ENCODE data around the gene CSTF1.
A peak's percentile ranks its signal among the peaks of the same experiment; 100 is the strongest.
"Not testable (repeated sequence)": the region's sequence is repeated elsewhere in the genome, so short reads cannot be mapped to it uniquely, and the experiment has no call there.

CSTF1 gene

DNA sequence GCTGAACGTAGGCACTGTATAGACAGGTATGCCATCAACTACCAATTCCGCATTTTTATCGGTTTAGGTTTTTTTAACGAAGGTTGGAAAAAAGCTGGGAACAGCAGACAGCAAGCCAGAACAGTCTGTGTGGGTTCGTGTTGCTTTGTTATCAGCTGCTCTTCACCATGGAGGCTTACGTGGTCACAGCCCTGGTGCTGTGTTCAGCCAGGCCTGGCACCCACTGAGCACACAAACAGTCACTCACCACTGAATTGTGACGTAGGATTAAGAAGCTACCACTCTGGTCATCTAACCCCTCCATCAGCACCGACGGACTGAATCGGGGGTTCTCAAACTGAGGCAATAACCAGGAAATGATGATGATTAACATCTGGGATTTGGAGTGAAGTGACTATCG is 20.5 kb upstream of the CSTF1 start:
- no peak for DNase-seq

GRCh38 chr20:56372850-56373249 is 19.6 kb upstream of the CSTF1 start:
- DNase-seq: no peak

DNA sequence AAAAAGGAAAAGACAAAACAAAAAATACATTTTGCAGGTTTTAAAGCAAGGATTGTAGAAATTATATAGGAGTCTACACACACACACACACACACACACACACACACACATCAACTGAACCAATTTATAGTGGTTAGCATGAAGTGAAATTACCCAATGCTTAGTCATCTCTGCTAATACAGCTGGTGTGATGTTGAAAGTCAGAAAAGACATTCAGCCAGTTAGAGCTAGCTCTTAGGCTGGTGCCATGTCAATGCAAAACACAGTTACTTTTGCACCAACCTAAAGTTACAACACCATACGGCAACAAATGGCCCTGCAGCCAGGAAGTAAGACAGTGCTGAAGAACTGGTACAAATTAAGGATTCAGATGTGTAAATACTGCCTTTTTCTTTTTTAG is 18.5 kb upstream of the CSTF1 start:
- no peak for DNase-seq

DNA sequence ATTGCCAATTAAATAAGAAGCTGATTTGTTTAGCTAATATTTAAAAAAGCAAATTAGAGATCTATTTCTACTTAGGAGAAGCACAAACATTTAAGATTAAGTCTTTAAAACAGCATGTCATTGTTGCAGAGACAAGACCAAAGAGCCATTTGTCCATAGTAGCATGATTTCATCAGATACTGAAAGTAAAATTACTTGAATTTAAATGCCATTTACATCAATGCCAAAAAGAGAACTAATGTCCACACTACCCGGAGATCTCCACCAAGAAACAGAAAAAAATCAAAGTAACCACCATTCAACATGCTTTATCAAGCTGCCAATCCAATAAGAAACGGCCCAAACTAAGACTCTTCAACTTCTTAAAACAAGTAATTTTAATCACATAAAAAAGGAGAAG is 16.1 kb upstream of the CSTF1 start:
- no peak for DNase-seq

- no peak for DNase-seq
Observed at GRCh38 chr20:56378386-56378785, 14.1 kb upstream of the CSTF1 start.

- DNase-seq: no peak
Observed at GRCh38 chr20:56380375-56380774, 12.1 kb upstream of the CSTF1 start.

DNA sequence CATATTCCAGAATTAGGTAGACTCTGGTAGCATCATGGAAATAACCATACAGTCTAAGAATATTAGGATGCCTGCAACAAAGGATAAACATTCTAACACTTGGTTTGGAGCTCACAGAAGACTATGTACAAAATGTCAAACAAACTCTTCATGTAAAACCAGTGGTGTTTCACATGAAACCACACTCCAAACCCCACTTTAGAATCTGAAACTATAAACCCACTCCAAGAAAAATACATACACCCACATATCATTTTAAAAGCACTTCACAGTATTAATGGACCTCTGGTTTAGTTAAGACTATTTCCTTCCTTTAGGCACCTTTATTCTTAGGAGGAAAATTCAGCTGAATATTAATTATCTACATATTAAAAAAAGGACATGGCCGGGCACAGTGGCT is 10.9 kb upstream of the CSTF1 start:
- no peak for DNase-seq

DNA sequence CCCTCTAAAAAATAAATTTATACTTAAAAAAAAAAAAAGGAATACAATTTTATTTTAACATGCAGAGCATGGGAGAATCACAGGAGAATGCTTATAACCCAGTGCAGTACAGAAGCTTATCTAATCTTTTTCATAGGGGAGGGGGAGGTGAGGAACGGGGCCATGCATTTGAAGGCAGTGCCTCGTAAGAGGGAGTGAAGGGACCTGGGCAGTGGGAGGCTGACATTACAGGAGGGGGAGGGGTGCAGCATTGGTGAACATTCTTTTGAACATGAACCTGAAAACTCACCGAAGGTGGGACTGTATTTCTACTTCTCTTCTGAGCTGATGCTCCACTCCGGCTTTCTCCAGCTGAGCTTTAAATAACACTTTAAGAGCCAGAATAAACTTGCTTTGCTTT is 9.7 kb upstream of the CSTF1 start:
- no peak for DNase-seq

- no peak for DNase-seq
Observed at GRCh38 chr20:56383334-56383733, 9.1 kb upstream of the CSTF1 start.

- no peak for DNase-seq
Observed at GRCh38 chr20:56385130-56385529, 7.3 kb upstream of the CSTF1 start.

GRCh38 chr20:56386219-56386618 is 6.2 kb upstream of the CSTF1 start:
- DNase-seq: no peak

DNA sequence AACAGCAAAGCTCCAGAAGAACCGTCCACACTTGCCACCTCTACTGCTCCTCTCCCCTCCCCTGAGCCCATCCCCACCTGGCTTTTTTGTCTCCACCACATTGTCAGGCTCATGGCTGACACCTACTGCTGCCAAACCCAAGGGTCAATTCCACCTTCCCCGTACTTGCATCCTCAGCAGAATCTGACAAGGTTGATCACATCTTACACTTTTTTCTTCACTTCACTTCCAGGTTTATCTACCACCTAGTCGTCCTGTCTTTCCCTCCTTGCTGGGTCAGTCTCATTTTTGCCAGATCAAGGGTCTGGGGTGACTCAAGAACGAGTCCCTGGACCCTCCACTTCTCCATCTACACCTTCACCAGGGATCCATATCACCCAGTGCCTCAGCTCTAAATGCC is 3.6 kb upstream of the CSTF1 start:
- no peak for DNase-seq

GRCh38 chr20:56389807-56390206 is 2.6 kb upstream of the CSTF1 start:
- DNase-seq: no peak

GRCh38 chr20:56390396-56390795 is 2.0 kb upstream of the CSTF1 start:
- not testable (repeated sequence) for DNase-seq

DNA sequence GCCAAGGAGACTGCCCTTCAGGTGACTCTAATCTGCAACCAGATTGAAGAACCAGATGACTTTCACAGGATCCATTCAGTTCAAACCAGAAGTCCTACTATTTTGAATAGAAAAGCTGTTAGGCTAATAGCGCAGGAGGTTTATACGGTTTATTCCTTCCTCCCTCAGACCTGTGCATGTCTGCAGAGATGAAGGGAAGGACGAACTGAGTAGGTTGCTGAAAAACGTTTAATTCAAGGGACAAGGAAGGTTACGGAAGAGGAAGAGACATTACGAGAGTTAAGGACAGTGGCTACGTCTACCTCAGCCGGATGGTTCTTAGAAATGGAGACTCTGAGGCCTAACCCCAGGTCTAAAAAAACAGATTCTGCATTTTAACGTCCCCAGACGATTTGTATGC is 1.4 kb upstream of the CSTF1 start:
- no peak for DNase-seq

GRCh38 chr20:56391596-56392131 is 781 bp upstream of the CSTF1 start:
- no peak for DNase-seq

DNA sequence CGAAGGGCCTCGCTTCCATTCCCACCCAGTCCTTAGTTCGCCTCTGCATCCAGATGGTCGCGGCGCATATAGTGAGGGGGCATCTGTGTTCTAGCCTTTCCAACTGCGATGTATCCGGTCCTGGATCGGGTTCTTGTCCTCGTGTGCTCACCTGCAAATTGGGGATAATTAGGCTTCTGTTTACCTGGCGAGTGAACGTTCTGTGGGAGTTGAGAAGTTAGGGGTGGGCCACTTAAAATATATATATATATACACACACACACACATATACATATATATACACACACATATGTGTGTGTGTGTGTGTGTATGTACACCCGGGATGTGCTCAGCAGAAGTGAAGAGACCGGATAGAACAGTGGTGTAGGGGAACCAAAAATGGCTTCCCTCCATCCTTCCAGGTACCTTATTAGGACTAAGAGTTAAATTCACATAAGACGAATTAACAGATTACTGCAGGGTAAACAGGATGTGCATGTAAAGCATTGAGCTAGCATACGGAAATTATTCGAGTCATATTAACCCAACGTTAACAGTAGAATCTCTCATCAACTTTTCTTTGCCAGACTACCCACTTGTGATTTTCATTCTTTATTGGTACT is 537 bp downstream of the CSTF1 start:
- no peak for DNase-seq

DNA sequence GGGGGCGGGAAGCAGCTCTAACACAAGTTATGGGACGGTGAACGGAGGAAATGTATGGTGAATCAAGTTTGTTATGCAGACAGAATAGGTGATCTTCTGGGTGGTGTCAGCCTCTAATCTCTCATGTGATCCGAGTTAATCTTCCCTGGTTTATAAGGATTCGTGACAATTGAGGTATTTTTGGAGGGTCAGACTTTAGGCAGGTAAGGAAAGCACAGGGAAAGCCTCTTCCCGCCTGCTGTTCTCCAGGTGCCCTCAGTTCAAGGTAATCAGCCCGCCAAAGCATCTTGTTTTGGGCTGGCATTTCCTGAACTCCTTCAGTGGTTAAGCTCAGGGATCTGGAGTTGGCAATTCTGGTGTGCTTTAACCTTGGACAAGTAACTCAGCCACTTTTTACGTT is 1.2 kb downstream of the CSTF1 start:
- no peak for DNase-seq

DNA sequence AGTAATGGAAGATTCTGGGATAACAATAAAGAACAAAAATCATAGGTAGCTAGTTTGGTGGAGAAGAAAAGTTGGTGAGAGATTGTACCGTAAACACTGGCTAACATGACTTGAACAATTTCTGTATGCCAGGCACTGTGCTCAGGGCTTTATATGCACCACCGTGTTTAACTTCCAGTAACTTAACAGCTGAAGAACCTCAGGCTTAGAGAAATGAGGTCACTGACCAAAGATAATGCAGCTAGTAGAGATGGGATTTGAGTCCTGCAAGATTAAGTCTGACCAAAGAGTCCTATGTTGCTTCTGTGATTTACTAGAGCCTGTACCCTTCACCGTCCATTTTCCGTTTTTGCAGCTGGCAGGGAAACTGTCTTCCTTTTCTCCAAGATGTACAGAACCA is 2.7 kb downstream of the CSTF1 start:
- no peak for DNase-seq

DNA sequence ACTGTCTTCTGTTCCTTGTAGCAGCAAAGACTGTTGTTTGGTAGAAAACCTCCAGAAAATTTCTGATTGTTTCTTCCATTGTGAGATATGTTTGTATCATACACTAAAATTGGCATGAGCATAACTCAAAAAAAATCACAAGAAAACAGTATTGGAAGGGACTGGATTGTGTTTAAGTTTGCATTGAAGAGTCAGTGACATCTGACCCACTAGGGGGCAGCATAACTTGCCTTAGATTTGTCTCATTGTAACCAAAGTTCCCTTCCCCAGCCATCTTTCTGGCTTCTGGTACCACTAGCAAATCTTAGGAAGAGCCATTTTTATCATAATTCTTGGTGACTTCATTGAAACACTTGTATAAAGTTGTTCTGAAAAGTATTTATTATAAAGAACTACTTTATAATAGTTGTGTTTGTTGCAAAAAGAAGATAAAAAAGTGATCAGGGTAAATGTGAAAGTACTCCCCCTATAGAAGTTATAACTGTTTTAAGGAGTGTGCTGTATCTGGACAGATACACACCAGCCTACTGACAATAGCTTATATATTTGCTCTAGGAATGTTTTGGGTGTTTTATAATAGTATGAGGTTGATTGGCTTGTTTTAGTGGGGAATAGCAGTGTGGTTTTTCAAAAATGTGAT is 7.7 kb downstream of the CSTF1 start:
- peak; percentile 44 for DNase-seq

DNA sequence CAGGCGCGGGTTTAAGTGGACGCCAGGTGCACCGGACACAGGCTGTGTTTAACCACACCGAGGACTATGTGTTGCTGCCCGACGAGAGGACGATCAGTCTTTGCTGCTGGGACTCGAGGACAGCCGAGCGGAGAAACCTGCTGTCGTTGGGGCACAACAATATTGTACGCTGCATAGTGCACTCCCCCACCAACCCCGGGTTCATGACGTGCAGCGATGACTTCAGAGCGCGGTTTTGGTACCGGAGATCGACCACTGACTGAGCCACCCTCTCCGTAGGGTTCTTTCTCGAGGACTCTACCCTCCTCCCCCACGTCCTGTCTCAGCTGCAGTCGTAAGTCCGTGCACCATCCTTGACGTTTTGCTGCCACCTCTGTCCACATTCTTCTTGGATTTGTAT is 11.0 kb downstream of the CSTF1 start:
- DNase-seq: no peak

GRCh38 chr20:56405356-56405755 is 12.9 kb downstream of the CSTF1 start:
- DNase-seq: not testable (repeated sequence)

- DNase-seq: no peak
Observed at GRCh38 chr20:56406910-56407309, 14.5 kb downstream of the CSTF1 start.

DNA sequence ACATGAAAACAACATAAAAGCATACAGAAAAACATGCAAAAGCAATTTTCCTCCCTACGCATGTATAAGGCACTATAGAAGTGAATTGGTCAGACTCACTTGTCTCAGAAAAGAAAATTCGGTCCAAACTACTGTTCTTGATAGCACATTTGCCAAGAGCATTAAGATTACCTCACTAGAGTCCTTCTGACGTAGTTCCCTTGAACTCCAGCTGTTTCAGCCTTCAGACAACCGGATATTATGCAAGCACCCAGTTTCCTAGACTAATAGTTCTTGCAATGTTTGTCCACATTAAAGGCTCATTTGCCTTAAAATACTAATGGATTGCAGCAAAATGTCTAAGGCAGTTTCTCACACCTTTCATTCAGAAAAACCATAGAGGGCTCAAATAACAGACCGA is 17.1 kb downstream of the CSTF1 start:
- DNase-seq: no peak

DNA sequence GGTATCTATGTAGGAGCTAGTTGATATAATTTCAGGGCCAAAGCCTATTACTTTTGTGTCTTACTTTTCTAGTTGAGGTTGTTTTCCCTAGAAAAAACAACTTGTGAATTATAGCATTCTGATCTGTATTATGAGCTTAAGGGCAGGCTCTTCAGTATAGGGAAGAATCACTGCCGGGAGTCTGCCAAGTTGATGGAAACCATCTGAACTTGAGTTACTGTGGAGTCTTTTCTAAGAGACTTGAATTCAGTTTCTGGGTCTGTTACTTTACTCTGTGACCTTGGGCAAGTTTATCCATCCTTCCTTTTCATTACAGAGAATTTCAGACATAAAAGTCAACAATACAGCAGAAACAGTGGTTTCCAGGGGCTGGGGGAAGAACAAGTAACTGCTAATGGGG is 17.5 kb downstream of the CSTF1 start:
- DNase-seq: no peak

Data from T-helper 9 cell (primary cell).